NCI-H460 (cell line): ENCODE data around the gene ZNF580. TPM values are rescaled to one million over a fixed set of nuclear protein-coding genes. Genes with fewer than 3 reads are reported as not detected.

Experiments used
- DNase-seq: peaks from one replicate; pipeline ENCODE4 v3.0.0-alpha.2; 2016; ENCODE audit warnings: low read depth; ENCODE audit errors: extremely low read depth
- polyA plus RNA-seq: library from polyadenylated mRNA; depleted of rRNA; stranded (reverse); fragments of >200 nt; gene quantifications from 2 replicates; pipeline ENCODE4 v1.2.3, GENCODE V29; 2014; cell fraction: nucleus; rRNA removed
- total RNA-seq: library from RNA; depleted of rRNA; stranded (reverse); fragments of >200 nt; shearing (Covaris generic); gene quantifications from 2 replicates; pipeline ENCODE4 v1.2.3, GENCODE V29; 2014; rRNA removed

Gene ZNF580
- total RNA-seq, result 8.9 and 13.6 TPM in 2 replicates
- polyA plus RNA-seq, result 13.6 and 31.0 TPM in 2 replicates

DNA sequence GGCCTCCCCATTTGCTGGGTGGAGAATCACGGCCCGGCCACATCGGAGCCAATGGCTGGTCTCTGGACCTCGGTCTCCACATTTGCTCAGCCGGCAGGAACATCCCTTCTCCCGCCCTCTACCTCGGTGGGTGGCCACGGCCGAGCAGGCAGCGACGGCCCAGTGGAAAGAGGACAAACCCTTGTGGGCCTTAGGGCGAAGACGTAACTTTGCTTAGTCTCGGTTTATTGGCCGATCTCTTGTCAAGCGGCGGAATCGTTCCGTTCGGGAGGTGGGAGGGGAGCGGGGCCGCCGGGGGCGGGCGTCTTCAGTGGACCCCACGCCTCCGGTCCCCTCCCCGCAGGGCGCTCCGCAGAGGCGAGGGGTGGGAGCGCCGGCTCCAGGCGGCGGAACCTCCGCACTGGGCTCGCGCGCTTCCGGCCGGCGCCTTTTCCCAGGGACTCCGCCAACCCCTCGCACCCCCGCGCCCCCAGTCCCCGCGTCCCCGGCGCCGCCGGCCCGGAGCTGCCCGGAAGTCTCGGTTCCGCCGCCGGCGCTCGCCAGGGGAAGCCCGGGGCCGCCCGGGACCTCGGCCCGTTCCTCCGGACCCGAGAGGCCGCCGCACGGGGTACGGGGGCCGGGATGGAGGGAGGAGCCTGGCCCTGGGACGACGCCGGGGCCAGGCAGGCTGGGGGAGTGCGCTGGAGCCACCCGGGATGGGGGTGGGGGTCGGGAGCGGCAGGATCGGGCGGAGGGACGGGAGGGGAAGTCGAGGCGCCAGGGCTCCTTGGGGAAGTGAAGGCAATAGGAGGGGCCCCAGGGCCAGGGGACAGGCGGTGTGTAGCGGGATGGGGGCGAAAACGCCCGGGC, at the start of gene ZNF580:
Gene ZNF580, plus strand, starts transcription at position 426 of the 849 bp plus-strand sequence. CDS start 1,507 bp downstream, outside the sequence.
- peak; percentile 30 for DNase-seq

- DNase-seq, result no peak
Observed at GRCh38 chr19:55591555-55591954, 49.2 kb upstream of the ZNF580 start.

DNA sequence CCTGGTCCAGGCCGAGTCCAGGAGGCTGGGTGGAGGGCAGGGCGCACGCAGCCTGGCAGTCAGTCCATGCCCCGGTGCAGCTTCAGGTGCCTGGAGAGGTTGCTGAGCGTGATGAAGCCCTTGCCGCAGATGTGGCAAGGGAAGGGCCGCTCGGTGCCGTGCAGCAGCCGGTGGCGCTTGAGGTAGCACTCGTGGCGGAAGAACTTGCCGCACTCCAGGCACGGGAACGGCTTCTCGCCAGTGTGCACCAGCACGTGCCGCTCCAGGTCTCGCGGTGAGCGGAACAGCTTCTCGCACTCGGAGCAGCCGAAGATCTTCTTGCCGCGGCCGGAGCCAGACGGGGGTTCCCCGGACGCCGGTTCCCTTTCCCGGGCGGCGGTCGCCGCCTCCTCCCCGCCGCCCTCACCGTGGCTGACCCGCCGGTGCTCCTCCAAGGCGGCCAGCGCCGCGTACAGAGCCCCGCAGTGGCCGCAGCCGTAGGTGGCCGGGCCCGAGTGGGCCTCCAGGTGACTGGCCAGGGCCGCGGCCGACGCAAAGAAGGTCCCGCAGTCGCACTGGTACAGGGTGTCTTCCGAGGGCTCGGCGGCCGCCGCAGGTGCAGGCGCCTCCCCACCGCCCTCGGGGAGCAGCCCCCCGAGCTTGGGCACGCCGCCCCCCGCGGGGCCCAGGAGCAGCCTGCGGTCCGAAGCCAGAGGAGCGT, 48.3 kb upstream of the ZNF580 start:
- no peak for DNase-seq

DNA sequence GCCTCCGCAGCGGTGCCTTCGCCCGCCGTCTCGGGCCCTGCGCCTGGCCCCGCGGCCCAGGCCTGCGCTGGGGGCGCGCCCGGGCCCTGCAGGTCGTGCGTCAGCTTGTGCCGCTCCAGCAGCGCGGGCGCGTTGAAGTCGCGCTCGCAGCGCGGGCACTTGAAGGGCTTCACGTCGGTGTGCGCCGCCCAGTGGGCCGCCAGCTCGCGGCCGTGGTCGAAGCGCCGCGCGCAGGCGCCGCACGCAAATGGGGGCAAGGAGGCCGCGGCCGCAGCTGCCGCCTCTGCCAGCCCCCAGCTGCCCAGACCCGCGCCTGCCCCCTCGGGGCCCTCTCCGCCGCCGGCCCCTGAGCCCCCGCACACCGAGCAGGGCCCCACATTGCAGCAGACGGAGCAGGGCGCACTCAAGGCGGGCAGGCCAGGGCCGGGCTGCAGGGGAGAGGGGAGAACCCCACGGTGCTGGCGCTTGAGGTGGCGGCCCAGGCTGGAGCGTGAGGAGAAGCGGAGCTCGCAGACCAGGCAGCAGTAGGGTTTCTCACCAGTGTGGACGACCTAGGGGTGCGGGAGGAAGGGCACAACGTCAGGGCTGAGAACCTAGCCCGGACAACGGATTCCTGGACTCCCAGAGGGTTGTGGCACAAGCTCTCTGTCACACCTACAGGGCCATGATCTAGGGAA, 47.6 kb upstream of the ZNF580 start:
- DNase-seq, result no peak

DNA sequence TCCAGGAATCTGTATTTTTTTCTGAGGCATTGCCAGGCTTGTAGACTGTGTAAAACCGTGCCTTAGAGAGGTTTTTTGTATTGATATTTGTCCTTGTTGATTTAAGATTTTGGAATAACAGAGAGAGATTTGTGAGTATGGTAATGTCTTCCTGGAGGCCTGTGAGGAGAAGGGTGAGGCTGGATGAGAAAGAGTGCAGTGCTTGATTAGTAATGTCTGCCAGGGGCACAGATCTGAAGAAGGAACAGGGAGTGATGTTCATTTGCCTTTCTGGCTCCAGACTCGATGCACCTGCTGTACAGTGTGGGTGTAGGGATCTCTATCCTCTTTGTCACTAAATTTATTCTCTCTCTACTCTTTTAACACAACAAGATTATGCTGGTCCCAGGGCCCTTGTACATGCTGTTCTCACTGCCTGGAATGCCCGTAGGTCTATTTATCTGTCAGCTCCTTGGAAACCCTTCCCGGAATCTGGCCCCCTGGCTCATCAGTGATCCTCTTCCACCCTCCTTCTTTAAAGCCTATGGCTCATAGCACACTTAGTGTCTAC, 45.7 kb upstream of the ZNF580 start:
- no peak for DNase-seq

GRCh38 chr19:55596304-55596703, 44.5 kb upstream of the ZNF580 start:
- no peak for DNase-seq

DNA sequence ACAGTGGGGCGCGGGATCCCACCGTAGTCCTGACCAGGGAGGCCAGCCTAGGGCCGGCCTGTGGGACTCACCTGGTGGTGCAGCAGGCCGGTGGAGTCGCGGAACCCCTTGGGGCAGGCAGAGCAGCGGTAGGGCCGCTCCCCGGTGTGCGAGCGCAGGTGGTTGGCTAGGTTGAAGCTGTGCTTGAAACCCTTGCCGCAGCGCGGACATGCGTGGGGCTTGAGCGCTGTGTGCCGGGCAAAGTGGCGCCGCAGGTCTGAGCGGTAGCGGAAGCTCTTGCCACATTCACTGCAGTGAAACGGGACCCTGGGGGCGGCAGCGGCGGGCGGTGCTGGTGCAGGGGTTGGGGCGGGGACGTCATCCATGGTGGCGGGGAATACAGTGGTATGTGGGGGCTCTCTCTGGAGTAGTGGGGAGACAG, 43.3 kb upstream of the ZNF580 start:
- no peak for DNase-seq

DNA sequence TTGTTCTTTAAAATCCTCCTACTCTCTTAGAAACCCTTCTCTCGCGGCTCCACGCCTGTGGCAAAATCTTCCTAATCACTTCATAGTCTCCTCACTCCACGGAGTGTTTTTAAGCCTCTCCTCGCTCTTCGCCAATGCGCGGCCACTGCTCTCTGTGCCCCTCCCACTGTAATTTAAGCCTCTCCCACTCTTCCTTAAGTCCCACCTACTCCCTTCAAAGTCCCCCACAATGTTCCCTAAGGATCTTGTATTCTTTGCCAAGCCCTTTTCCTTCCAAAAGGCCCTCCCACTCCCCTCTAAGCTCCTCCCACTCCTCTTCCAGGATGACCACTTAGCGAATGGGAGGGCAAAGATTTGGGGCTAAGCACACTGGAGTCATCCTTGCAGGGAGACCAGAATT, 42.8 kb upstream of the ZNF580 start:
- DNase-seq, result no peak

DNA sequence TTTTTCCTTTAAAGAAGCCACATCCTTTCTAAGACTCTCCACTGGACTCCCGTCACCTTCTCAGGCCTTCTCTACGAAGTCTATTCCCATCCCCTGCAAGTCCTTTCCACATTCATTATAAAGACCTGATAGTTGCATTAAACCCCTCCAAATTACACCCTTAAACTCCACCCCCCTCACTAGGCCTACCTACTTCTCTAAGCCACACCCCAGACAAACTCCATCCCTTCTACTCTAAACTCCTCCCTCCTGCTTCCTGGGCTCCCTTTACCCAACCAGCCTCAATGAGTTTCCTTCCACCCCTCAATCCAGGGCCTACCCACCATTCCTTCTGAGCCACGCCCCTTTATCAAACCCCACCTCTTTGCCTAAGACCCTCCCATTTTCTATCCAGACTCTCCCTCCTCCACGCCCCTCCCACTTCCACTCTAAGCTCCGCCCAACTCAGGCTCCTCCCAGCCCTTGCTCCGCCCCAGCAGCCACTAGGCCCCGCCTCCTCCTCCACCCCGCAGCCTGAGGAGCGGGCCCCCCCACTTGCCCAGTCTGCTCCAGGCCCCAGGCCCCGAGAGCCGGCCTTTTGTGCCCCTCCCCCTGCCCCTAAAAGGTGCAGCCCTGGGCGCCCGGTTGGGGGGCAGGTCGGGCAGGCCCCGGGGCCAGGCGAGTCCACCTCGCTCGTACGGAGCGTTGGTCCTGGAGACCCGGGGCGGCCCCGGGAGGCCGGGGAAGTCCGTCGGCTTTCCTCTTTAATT, 41.9 kb upstream of the ZNF580 start:
- DNase-seq, result peak; percentile 89

DNA sequence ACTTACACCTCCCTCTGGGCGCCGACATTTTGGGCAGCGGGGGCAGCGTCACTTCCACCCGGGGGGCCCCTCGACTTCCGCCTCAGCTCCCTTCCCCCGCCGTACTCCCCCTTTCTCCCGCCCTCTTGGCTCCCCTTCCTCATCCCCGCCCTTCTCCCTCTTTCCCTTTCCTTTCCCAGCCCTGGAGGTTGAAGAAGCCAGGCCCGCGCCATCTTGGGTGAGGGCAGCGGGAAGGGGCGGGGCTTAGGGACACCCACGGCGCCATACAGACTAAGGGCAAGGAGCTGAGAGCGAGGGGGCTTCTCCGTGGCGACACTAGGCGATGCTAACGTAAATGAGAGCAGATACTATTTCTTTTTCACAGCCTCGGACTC, 41.3 kb upstream of the ZNF580 start, which contains the start of gene FIZ1:
Gene FIZ1, minus strand, starts transcription at position 50 of the 374 bp plus-strand sequence. CDS start 1,652 bp downstream, outside the sequence.
- DNase-seq, result peak; percentile 97

- peak; percentile 77 for DNase-seq
Observed at GRCh38 chr19:55599842-55600661, 40.8 kb upstream of the ZNF580 start, which contains the start of gene ZNF524. ZNF524 (plus strand) TSS chr19:55600288; CDS start chr19:55602113, 1,825 bp downstream.

DNA sequence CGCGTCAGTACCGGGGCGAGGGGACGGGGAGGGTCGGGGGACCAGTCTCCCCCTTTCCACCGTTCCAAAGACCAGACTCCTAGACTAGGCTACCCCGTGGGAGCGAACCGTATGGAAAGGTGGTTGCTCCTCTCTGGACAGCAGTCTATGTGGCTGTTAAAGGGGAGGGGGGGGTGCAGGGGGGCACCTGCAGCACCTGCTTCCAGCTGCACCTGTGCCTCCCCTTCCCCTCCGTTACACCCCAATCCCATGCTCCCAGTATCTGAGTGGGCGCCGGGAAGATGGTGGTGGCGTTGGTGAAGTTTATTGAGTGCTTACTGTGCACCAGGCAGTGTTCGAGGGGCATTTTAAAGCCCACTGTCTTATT, 40.2 kb upstream of the ZNF580 start:
- no peak for DNase-seq

- no peak for DNase-seq
Observed at GRCh38 chr19:55601084-55601483, 39.7 kb upstream of the ZNF580 start.

DNA sequence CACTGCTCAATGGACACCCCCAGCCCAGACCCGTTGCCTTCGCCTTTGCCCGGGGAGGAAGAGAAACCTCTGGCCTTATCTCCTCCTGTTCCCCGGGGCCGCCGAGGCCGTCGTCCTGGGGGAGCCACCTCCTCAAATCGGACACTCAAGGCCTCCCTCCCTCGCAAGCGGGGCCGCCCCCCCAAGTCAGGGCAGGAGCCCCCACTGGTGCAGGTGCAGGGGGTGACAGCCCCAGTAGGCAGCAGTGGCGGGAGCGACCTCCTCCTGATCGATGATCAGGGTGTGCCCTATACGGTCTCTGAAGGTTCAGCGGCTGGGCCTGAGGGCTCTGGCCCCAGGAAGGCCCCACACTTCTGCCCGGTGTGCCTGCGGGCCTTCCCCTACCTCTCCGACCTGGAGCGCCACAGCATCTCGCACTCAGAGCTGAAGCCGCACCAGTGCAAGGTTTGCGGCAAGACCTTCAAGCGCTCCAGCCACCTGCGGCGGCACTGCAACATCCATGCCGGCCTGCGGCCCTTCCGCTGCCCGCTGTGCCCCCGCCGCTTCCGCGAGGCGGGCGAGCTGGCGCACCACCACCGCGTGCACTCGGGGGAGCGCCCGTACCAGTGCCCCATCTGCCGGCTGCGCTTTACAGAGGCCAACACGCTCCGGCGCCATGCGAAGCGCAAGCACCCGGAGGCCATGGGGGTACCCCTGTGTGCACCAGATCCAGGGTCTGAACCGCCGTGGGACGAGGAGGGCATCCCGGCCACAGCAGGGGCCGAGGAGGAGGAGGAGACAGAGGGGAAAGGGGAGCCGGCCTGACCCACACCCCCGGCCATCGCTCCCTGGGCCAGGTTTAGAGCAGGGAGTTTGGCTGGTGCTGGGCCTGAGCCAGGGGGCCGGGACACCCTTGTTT, 38.4 kb upstream of the ZNF580 start:
- no peak for DNase-seq

DNA sequence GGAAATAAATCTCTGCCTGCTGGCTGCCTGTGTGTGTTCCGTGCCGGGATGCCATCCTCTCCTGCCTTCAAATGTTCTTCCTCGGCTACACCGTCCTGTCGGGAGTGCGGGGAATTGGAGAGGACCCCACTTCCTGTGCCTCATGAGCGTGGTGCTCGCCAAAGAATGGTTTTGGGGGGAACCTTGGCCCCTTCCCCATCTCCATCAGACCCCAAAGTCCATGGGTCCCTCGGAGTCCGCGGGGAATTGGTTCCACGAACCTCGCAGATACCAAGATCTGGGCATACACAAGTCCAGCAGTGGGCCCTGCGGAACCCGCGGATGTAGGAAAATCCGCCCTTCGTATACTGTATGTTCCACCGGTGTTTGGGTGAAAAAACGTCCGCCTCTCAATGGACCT, 37.7 kb upstream of the ZNF580 start:
- no peak for DNase-seq

- no peak for DNase-seq
Observed at GRCh38 chr19:55603581-55604292, 37.1 kb upstream of the ZNF580 start.

- DNase-seq, result peak; percentile 93
Observed at GRCh38 chr19:55605207-55605636, 35.6 kb upstream of the ZNF580 start.
